Measurements from ENCODE around the gene ASTN1.

Gene ASTN1

DNA sequence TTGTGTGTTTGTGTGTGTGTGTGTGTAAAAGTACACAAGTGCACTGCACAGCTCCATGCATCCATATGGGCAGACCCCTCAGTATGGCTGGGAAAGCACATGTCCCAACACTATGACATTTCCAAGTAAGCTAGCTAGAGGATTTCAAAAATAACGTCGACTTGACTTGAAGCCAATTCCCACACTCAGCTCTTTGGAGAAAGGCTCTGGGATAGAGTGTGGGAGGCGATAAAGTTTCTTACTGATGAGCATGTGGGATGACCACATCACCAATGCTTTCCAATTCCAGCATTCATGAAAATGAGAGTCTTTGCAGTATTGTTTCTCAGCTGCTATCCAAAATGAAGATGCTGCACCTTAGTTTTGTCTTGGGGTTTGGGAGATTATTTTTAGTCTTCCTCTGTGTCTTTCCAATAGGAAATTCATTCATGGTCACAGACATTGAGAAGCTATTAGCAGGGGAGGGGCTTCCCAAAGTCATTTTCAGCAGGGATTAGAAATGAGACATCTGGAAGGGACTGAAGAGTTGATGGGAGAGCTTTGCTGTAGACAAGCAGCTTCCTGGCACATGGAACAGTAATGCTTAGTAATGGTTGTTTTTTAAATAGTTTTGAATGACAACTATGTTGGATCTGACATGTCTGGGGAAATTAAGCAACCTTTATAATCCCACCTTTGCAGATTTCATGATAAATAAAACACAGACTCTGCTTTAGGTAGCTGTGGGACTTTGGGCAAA, 143.5 kb downstream of the ASTN1 start:
- Histone ChIP-seq H3K9ac (no peak overlapping the region), H3K4me1 (ENCODE audit: low read depth, poor library complexity, severe bottlenecking) (no peaks in the 10 kb centered on the region), H3K4me2 (no peak overlapping the region), H2AFZ (ENCODE audit: low read depth) (no peak overlapping the region), H3K4me3 (IDR thresholded peaks at IDR 0.05; ENCODE audit: insufficient read depth, low read depth, low read length) (no peak overlapping the region), H4K20me1 (ENCODE audit: insufficient read depth) (no peaks in the 10 kb centered on the region), H3K36me3 (ENCODE audit: insufficient read depth) (no peaks in the 10 kb centered on the region), H3K27ac (no peak overlapping the region), H3K79me2 (ENCODE audit: insufficient read depth, low read depth) (no peaks in the 10 kb centered on the region), H3K27me3 (ENCODE audit: insufficient read depth, low read depth) (no peaks in the 10 kb centered on the region)
- TF ChIP-seq, protein P1, sequence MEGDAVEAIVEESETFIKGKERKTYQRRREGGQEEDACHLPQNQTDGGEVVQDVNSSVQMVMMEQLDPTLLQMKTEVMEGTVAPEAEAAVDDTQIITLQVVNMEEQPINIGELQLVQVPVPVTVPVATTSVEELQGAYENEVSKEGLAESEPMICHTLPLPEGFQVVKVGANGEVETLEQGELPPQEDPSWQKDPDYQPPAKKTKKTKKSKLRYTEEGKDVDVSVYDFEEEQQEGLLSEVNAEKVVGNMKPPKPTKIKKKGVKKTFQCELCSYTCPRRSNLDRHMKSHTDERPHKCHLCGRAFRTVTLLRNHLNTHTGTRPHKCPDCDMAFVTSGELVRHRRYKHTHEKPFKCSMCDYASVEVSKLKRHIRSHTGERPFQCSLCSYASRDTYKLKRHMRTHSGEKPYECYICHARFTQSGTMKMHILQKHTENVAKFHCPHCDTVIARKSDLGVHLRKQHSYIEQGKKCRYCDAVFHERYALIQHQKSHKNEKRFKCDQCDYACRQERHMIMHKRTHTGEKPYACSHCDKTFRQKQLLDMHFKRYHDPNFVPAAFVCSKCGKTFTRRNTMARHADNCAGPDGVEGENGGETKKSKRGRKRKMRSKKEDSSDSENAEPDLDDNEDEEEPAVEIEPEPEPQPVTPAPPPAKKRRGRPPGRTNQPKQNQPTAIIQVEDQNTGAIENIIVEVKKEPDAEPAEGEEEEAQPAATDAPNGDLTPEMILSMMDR (conservative IDR thresholded peaks at IDR 0.05; ENCODE audit: low read depth, low read length): no peak

DNA sequence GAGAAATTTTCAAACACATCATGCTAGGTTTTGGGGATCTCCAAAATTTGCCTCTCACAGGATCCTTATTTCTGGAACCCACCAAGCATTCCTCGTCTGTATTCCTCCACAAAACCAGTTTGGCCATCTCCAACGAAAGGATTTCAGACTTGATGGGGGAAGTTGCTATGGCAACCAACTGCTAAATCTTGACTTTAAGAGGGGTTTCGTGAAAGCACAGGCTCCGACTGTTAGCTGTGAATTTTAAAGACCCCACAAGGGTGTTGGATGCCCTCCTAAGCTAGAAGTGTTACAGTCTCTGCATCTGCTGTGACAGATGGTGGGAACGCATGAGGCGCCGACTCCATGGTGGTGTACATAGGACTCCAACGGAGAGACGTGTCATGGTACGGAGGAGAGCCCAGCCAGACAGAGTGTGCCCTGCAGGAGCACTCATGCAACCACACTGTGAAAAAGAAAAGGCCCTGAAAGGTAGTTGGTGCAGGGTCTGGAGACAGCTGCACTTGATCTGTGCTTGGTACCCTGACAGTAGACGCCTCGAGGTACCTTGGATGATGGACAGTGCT, 147.1 kb downstream of the ASTN1 start:
- Histone ChIP-seq H3K4me1 (ENCODE audit: low read depth, poor library complexity, severe bottlenecking) (no peaks in the 10 kb centered on the region), H3K4me2 (no peak overlapping the region), H3K79me2 (ENCODE audit: insufficient read depth, low read depth) (no peaks in the 10 kb centered on the region), H3K9ac (no peak overlapping the region), H3K36me3 (ENCODE audit: insufficient read depth) (no peaks in the 10 kb centered on the region), H4K20me1 (ENCODE audit: insufficient read depth) (no peaks in the 10 kb centered on the region), H2AFZ (ENCODE audit: low read depth) (no peak overlapping the region), H3K4me3 (IDR thresholded peaks at IDR 0.05; ENCODE audit: insufficient read depth, low read depth, low read length) (no peak overlapping the region), H3K27me3 (ENCODE audit: insufficient read depth, low read depth) (no peaks in the 10 kb centered on the region), H3K27ac (no peak overlapping the region)
- TF ChIP-seq, protein P1 (conservative IDR thresholded peaks at IDR 0.05; ENCODE audit: low read depth, low read length): no peak

DNA sequence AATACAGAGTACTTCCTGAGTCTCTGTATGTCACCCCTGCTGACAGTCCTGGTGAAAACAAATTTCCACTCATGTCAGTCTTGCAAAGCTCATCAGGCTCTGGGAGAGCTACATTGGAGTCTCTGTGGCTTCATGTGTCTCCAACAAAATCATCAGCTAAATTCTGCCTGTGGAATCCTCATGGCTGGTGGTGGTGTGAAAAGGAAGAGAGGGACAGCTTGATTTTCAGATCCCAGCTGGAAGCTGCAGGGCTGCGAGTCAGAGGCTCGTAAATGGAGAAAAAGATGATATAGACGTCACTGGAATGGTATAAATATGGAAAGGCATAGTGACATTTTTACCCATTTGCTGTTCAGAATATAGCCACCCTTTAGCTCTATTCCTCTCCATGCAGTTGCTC, 150.2 kb downstream of the ASTN1 start:
- H3K4me1 ChIP-seq (ENCODE audit: low read depth, poor library complexity, severe bottlenecking): peaks cover 27% of the 10 kb centered on the region
- H2AFZ ChIP-seq (ENCODE audit: low read depth): no peak overlapping the region
- H4K20me1 ChIP-seq (ENCODE audit: insufficient read depth): no peaks in the 10 kb centered on the region
- no peak overlapping the region for H3K4me2 ChIP-seq
- H3K27me3 ChIP-seq (ENCODE audit: insufficient read depth, low read depth): no peaks in the 10 kb centered on the region
- TF ChIP-seq, protein P1 (conservative IDR thresholded peaks at IDR 0.05; ENCODE audit: low read depth, low read length): no peak
- no peak overlapping the region for H3K9ac ChIP-seq
- no peak overlapping the region for H3K4me3 ChIP-seq (IDR thresholded peaks at IDR 0.05; ENCODE audit: insufficient read depth, low read depth, low read length)
- H3K36me3 ChIP-seq (ENCODE audit: insufficient read depth): no peaks in the 10 kb centered on the region
- no peak overlapping the region for H3K27ac ChIP-seq
- no peaks in the 10 kb centered on the region for H3K79me2 ChIP-seq (ENCODE audit: insufficient read depth, low read depth)

DNA sequence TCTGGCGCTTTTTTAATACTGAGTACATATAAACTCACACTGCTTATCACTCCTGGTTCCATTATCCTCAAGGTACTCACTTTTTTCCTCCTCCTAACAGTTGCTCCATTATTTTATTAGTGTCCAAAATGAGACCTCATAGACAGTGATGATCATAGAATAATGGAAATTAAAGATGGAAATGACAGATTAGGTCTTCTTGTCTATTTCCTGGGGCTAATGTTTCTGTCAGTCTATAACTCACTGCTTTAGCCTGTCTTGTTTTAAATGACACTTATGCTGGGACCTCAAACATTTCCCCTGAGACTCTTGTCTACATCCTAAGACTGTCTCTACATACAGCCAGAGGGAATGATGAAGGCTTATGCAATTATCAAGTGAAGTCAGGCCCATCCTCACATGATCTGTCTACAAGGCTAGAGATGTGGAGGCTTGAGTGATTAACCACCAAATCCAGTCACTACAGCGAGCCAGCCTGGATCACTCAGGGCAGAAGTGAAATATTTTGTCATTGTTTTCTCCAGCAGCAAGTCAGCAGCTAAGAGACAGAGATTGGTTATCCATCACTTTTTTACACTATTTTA, 152.1 kb downstream of the ASTN1 start:
- H3K27ac ChIP-seq: no peak overlapping the region
- no peaks in the 10 kb centered on the region for H3K27me3 ChIP-seq (ENCODE audit: insufficient read depth, low read depth)
- H3K4me3 ChIP-seq (IDR thresholded peaks at IDR 0.05; ENCODE audit: insufficient read depth, low read depth, low read length): no peak overlapping the region
- no peaks in the 10 kb centered on the region for H4K20me1 ChIP-seq (ENCODE audit: insufficient read depth)
- H3K4me1 ChIP-seq (ENCODE audit: low read depth, poor library complexity, severe bottlenecking): peaks cover 37% of the 10 kb centered on the region
- TF ChIP-seq, protein P1 (conservative IDR thresholded peaks at IDR 0.05; ENCODE audit: low read depth, low read length): no peak
- no peak overlapping the region for H3K4me2 ChIP-seq
- no peaks in the 10 kb centered on the region for H3K36me3 ChIP-seq (ENCODE audit: insufficient read depth)
- no peak overlapping the region for H2AFZ ChIP-seq (ENCODE audit: low read depth)
- H3K79me2 ChIP-seq (ENCODE audit: insufficient read depth, low read depth): no peaks in the 10 kb centered on the region
- H3K9ac ChIP-seq: no peak overlapping the region
